Measurements from ENCODE around the gene VPS33A. TPM values are rescaled to one million over a fixed set of nuclear protein-coding genes. Genes with fewer than 3 reads are reported as not detected.

Gene VPS33A
- total and polyA plus RNA-seq, 2 donors from 2014 or later, result 11.1 to 20.1 TPM

GRCh38 chr12:122235741-122236140, 30.6 kb downstream of the VPS33A start:
- H3K27ac ChIP-seq (ENCODE audit: low read depth in 2 of 2, low read length in 2 of 2), result no peak overlapping the region
- no peak for DNase-seq
- H3K9me3 ChIP-seq (ENCODE audit: control insufficient read depth in 2 of 3, insufficient read depth in 1 of 3, low read length in 3 of 3), result no peaks in the 10 kb centered on the region
- H3K9ac ChIP-seq (ENCODE audit: low read length in 3 of 3), result no peak overlapping the region
- intact Hi-C loops (cut with DNase I), result no loop called here
- peaks cover 2 to 51% (median 18%) of the 10 kb centered on the region in 3 donors for H3K36me3 ChIP-seq (ENCODE audit: control insufficient read depth in 2 of 3, insufficient read depth in 3 of 3, low read length in 3 of 3)
- H3K4me1 ChIP-seq (ENCODE audit: control insufficient read depth in 2 of 3, insufficient read depth in 2 of 3, low read depth in 1 of 3, low read length in 3 of 3), result no peaks in the 10 kb centered on the region
- no peak overlapping the region for H3K4me3 ChIP-seq (ENCODE audit: low read length in 3 of 3)
- no peaks in the 10 kb centered on the region for H3K27me3 ChIP-seq (ENCODE audit: control insufficient read depth, insufficient read depth, low read length)
- no peak for FAIRE-seq
- TF ChIP-seq, protein P1, sequence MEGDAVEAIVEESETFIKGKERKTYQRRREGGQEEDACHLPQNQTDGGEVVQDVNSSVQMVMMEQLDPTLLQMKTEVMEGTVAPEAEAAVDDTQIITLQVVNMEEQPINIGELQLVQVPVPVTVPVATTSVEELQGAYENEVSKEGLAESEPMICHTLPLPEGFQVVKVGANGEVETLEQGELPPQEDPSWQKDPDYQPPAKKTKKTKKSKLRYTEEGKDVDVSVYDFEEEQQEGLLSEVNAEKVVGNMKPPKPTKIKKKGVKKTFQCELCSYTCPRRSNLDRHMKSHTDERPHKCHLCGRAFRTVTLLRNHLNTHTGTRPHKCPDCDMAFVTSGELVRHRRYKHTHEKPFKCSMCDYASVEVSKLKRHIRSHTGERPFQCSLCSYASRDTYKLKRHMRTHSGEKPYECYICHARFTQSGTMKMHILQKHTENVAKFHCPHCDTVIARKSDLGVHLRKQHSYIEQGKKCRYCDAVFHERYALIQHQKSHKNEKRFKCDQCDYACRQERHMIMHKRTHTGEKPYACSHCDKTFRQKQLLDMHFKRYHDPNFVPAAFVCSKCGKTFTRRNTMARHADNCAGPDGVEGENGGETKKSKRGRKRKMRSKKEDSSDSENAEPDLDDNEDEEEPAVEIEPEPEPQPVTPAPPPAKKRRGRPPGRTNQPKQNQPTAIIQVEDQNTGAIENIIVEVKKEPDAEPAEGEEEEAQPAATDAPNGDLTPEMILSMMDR (IDR thresholded peaks at IDR 0.05; ENCODE audit: borderline replicate concordance, extremely low read depth, insufficient read depth), result no peak

DNA sequence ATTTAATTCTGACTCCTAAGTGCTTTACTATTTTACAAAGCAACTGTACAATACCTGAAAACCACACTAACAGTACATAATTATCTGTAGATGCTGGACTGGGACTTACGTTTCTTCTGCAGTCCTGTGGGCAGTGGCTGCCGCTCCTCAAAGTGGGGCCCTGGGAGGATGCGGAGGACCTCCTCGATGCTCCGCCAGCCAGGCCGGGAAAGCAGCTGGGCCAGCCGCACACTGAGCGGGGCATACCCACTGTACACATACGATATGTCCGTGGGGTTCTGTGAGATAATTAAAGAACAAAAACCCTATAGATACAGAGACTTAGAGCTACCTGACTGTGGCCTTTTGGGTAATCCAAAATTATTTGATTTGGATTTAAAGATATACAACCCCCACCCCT, 33.6 kb downstream of the VPS33A start:
- DNase-seq, result no peak
- H3K4me1 ChIP-seq (ENCODE audit: control insufficient read depth in 2 of 3, insufficient read depth in 2 of 3, low read depth in 1 of 3, low read length in 3 of 3), result no peaks in the 10 kb centered on the region
- no peak overlapping the region for H3K27ac ChIP-seq (ENCODE audit: low read depth in 2 of 2, low read length in 2 of 2)
- H3K4me3 ChIP-seq (ENCODE audit: low read length in 3 of 3), result no peak overlapping the region
- no peaks in the 10 kb centered on the region for H3K27me3 ChIP-seq (ENCODE audit: control insufficient read depth, insufficient read depth, low read length)
- H3K9me3 ChIP-seq (ENCODE audit: control insufficient read depth in 2 of 3, insufficient read depth in 1 of 3, low read length in 3 of 3), result no peaks in the 10 kb centered on the region
- H3K9ac ChIP-seq (ENCODE audit: low read length in 3 of 3), result no peak overlapping the region
- FAIRE-seq, result no peak
- H3K36me3 ChIP-seq (ENCODE audit: control insufficient read depth in 2 of 3, insufficient read depth in 3 of 3, low read length in 3 of 3), result peaks cover 2 to 54% (median 16%) of the 10 kb centered on the region in 3 donors
- intact Hi-C loops (cut with DNase I), result no loop called here
- TF ChIP-seq, protein P1 (IDR thresholded peaks at IDR 0.05; ENCODE audit: borderline replicate concordance, extremely low read depth, insufficient read depth), result no peak

DNA sequence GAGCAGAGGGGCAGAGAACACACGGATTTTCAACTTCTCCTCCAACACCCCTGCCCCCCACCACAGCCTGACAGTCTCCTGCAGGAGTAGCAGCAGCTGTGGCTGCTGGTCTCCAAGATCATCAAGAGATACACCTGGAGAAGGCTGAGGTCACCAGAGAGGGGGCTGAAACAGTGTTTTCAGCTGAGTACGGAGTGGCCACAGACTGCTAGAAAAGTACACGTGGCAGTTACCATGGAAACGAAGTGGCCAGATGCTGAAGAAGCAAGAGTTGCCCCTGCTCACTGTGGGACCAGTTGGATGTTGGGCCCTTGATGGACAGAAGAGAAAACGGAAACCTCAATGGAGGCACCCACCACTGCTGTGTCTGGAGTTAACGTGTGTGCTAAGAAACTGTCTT, 35.5 kb downstream of the VPS33A start:
- DNase-seq (no peak), FAIRE-seq (no peak)
- Histone ChIP-seq H3K36me3 (ENCODE audit: control insufficient read depth in 2 of 3, insufficient read depth in 3 of 3, low read length in 3 of 3) (peaks cover 2 to 44% (median 14%) of the 10 kb centered on the region in 3 donors), H3K27me3 (ENCODE audit: control insufficient read depth, insufficient read depth, low read length) (no peaks in the 10 kb centered on the region), H3K9ac (ENCODE audit: low read length in 3 of 3) (no peak overlapping the region), H3K4me1 (ENCODE audit: control insufficient read depth in 2 of 3, insufficient read depth in 2 of 3, low read depth in 1 of 3, low read length in 3 of 3) (peaks cover 0 to 9% (median 0%) of the 10 kb centered on the region in 3 donors), H3K4me3 (ENCODE audit: low read length in 3 of 3) (no peak overlapping the region), H3K27ac (ENCODE audit: low read depth in 2 of 2, low read length in 2 of 2) (no peak overlapping the region), H3K9me3 (ENCODE audit: control insufficient read depth in 2 of 3, insufficient read depth in 1 of 3, low read length in 3 of 3) (no peaks in the 10 kb centered on the region)
- intact Hi-C loops (cut with DNase I), result no loop called here
- TF ChIP-seq, protein P1 (IDR thresholded peaks at IDR 0.05; ENCODE audit: borderline replicate concordance, extremely low read depth, insufficient read depth), result no peak

- intact Hi-C loops (cut with DNase I), result no loop called here
- H3K9ac ChIP-seq (ENCODE audit: low read length in 3 of 3), result no peak overlapping the region
- H3K27me3 ChIP-seq (ENCODE audit: control insufficient read depth, insufficient read depth, low read length), result no peaks in the 10 kb centered on the region
- DNase-seq, result no peak
- H3K4me1 ChIP-seq (ENCODE audit: control insufficient read depth in 2 of 3, insufficient read depth in 2 of 3, low read depth in 1 of 3, low read length in 3 of 3), result peaks cover 0 to 15% (median 0%) of the 10 kb centered on the region in 3 donors
- TF ChIP-seq, protein P1 (IDR thresholded peaks at IDR 0.05; ENCODE audit: borderline replicate concordance, extremely low read depth, insufficient read depth), result no peak
- no peaks in the 10 kb centered on the region for H3K9me3 ChIP-seq (ENCODE audit: control insufficient read depth in 2 of 3, insufficient read depth in 1 of 3, low read length in 3 of 3)
- H3K36me3 ChIP-seq (ENCODE audit: control insufficient read depth in 2 of 3, insufficient read depth in 3 of 3, low read length in 3 of 3), result peaks cover 2 to 40% (median 9%) of the 10 kb centered on the region in 3 donors
- no peak overlapping the region for H3K4me3 ChIP-seq (ENCODE audit: low read length in 3 of 3)
- H3K27ac ChIP-seq (ENCODE audit: low read depth in 2 of 2, low read length in 2 of 2), result no peak overlapping the region
- FAIRE-seq, result no peak
These were observed 38.2 kb downstream of the VPS33A start for GRCh38 chr12:122228092-122228491.

Data from kidney (tissue), 14 donors.